Spleen (tissue), 11 donors: ENCODE measurements around the gene OPRM1. TPM values are rescaled to one million over a fixed set of nuclear protein-coding genes. Genes with fewer than 3 reads are reported as not detected.

ENCODE experiments used
- DNase-seq: peaks from one replicate; pipeline ENCODE4 v3.0.0-alpha.2; 2020
- H3K27ac ChIP-seq, 8 donors: fragments of 200-600 bp; sonication (generic) in 7 of 8; 1 replicate in 4 of 8; 2 replicates in 4 of 8; pipeline versions ENCODE4 v1.5.0 to v1.8.0; 2016 to 2021; ENCODE audit warnings: inconsistent platforms in 4 of 8, mild to moderate bottlenecking in 4 of 8, moderate library complexity in 1 of 8
- H3K27me3 ChIP-seq, 7 donors: fragments of 200-600 bp; sonication (generic) in 6 of 7; replicated peaks in 1 of 7; 1 replicate in 4 of 7; 2 replicates in 3 of 7; pipeline versions ENCODE4 v1.5.0 to v1.8.0; 2016 to 2021; ENCODE audit warnings: inconsistent platforms in 3 of 7, mild to moderate bottlenecking in 1 of 7
- H3K36me3 ChIP-seq, 6 donors: fragments of 200-600 bp; sonication (generic) in 5 of 6; 1 replicate in 4 of 6; 2 replicates in 2 of 6; pipeline versions ENCODE4 v1.5.0 to v1.8.0; 2016 to 2021; ENCODE audit warnings: inconsistent platforms in 2 of 6
- H3K4me1 ChIP-seq, 6 donors: fragments of 200-600 bp; sonication (generic) in 5 of 6; 1 replicate in 3 of 6; 2 replicates in 3 of 6; pipeline versions ENCODE4 v1.5.0 to v1.8.0; 2016 to 2021; ENCODE audit warnings: inconsistent platforms in 3 of 6
- H3K4me3 ChIP-seq, 8 donors: fragments of 200-600 bp; sonication (generic) in 7 of 8; 1 replicate in 4 of 8; 2 replicates in 4 of 8; pipeline versions ENCODE4 v1.5.0 to v1.8.0; 2016 to 2021; ENCODE audit warnings: inconsistent platforms in 4 of 8, mild to moderate bottlenecking in 4 of 8, moderate library complexity in 2 of 8
- H3K9me3 ChIP-seq, 8 donors: fragments of 200-600 bp; sonication (generic) in 7 of 8; 1 replicate in 4 of 8; 2 replicates in 4 of 8; pipeline versions ENCODE4 v1.5.0 to v1.8.0; 2016 to 2021; ENCODE audit warnings: inconsistent platforms in 4 of 8
- CTCF ChIP-seq, 11 experiments: fragments of 200-600 bp in 7 of 11; fragments of 450-650 bp in 4 of 11; sonication (generic) in 4 of 11; IDR thresholded peaks in 8 of 11; conservative IDR thresholded peaks in 3 of 11; 1 replicate in 7 of 11; 2 replicates in 4 of 11; pipeline versions ENCODE4 v1.4.0 to v1.8.0; 2016 to 2021; ENCODE audit warnings: antibody characterized with exemption in 11 of 11, inconsistent platforms in 4 of 11, mild to moderate bottlenecking in 1 of 11
- POLR2A ChIP-seq, 3 donors: fragments of 450-650 bp; IDR thresholded peaks; one replicate each; pipeline ENCODE4 v1.5.1; 2017; ENCODE audit warnings: antibody characterized with exemption in 3 of 3, mild to moderate bottlenecking in 1 of 3
- POLR2AphosphoS5 ChIP-seq, 3 donors: sonication (generic); formaldehyde crosslinking; IDR thresholded peaks; one replicate each; pipeline ENCODE4 v1.5.1; 2017; ENCODE audit warnings: antibody characterized with exemption in 3 of 3
- WGBS, 5 donors: extraction: QIAGEN DNeasy Blood & Tissue Kit in 3 of 5; methylation state at CpG; one replicate each; pipeline versions ENCODE4 v1.1.5 to v1.1.7; 2013 to 2018; 5-methylcytosine and 5-hydroxymethylcytosine counted together
- intact Hi-C: fragments of 100-400 bp; cut with DNase I; formaldehyde crosslinking; loops from one replicate; pipeline ENCODE4 v1.15.0; 2023; ENCODE audit warnings: low total_unique reads
- polyA plus RNA-seq, 3 donors: library from polyadenylated mRNA; stranded (reverse); fragments of 200-250 nt; gene quantifications; one replicate each; pipeline ENCODE4 v1.2.1, GENCODE V29; 2013
- total RNA-seq, 7 donors: library from RNA; depleted of rRNA in 3 of 7; stranded (reverse); fragments of >200 nt in 3 of 7; fragmentation: NEBNext Ultra II Directional in 4 of 7; extraction: Animal tissue kit (Norgen Biotek cat#: 25700) in 4 of 7; gene quantifications; one replicate each; pipeline versions ENCODE4 v1.1.0 to v1.2.1, GENCODE V29; 2016 to 2021
- donor health status: healthy with polysubstance abuse.
- donor health status: DM: no; HTN: no; CAD: no; lungs with moderate emphysema.
- donor health status: DM: no; HTN: no; CAD: no.
- donor health status: Bipolar disorder and iron deficiency.
- donor health status: healthy.
- donor health status: DM: no; HTN: no; CAD: no.
- donor health status: DM: yes; HTN: yes; CAD: no.

OPRM1 gene
- total and polyA plus RNA-seq, 10 donors, result not detected

GRCh38 chr6:154228521-154228905 lies 189.5 kb downstream of the OPRM1 start:
- Histone ChIP-seq H3K27me3 (no peaks in the 10 kb centered on the region), H3K4me1 (peaks cover 0 to 66% (median 34%) of the 10 kb centered on the region in 6 donors), H3K4me3 (no peak overlapping the region), H3K36me3 (peaks cover 0 to 4% (median 0%) of the 10 kb centered on the region in 6 donors), H3K27ac (no peak overlapping the region), H3K9me3 (no peaks in the 10 kb centered on the region)
- DNase-seq, result no peak
- intact Hi-C loops, result no loop called here
- TF ChIP-seq POLR2AphosphoS5 (IDR thresholded peaks at IDR 0.05) (no peak), POLR2A (IDR thresholded peaks at IDR 0.05) (no peak), CTCF (IDR thresholded peaks at IDR 0.05 in 8 of 11, conservative IDR thresholded peaks at IDR 0.05 in 3 of 11) (no peak)
- 79 to 91% (median 84%) methylated on average over 4 of the region's 4 CpGs for WGBS, 5 donors

- peaks cover 0 to 7% (median 0%) of the 10 kb centered on the region in 6 donors for H3K36me3 ChIP-seq
- no peaks in the 10 kb centered on the region for H3K27me3 ChIP-seq
- peaks cover 0 to 79% (median 46%) of the 10 kb centered on the region in 6 donors for H3K4me1 ChIP-seq
- peak overlapping the region in 6 of 8 donors; percentile 41 to 70 (median 55) for H3K27ac ChIP-seq
- intact Hi-C loops, result no loop called here
- H3K9me3 ChIP-seq, result no peaks in the 10 kb centered on the region
- peak overlapping the region in 3 of 8 donors; percentile 7 to 56 (median 9) for H3K4me3 ChIP-seq
- DNase-seq, result no peak
- TF ChIP-seq CTCF (IDR thresholded peaks at IDR 0.05 in 8 of 11, conservative IDR thresholded peaks at IDR 0.05 in 3 of 11) (no peak), POLR2AphosphoS5 (IDR thresholded peaks at IDR 0.05) (no peak), POLR2A (IDR thresholded peaks at IDR 0.05) (no peak)
- 44 to 58% (median 55%) methylated on average over 6 of the region's 6 CpGs for WGBS, 5 donors
Measured at GRCh38 chr6:154229786-154230185, 190.7 kb downstream of the OPRM1 start.

- 66 to 78% (median 71%) methylated on average over 3 of the region's 3 CpGs for WGBS, 5 donors
- no peaks in the 10 kb centered on the region for H3K9me3 ChIP-seq
- peak overlapping the region in 2 of 8 donors; percentile 7 to 56 for H3K4me3 ChIP-seq
- peaks cover 0 to 80% (median 47%) of the 10 kb centered on the region in 6 donors for H3K4me1 ChIP-seq
- intact Hi-C loops, result no loop called here
- peak overlapping the region in 6 of 8 donors; percentile 41 to 70 (median 55) for H3K27ac ChIP-seq
- H3K36me3 ChIP-seq, result peaks cover 0 to 7% (median 0%) of the 10 kb centered on the region in 6 donors
- no peak for DNase-seq
- no peaks in the 10 kb centered on the region for H3K27me3 ChIP-seq
- TF ChIP-seq POLR2A (IDR thresholded peaks at IDR 0.05) (no peak), POLR2AphosphoS5 (IDR thresholded peaks at IDR 0.05) (no peak)
Measured at GRCh38 chr6:154230393-154230792, 191.4 kb downstream of the OPRM1 start.

GRCh38 chr6:154230910-154231595 lies 192.0 kb downstream of the OPRM1 start:
- intact Hi-C loops, result no loop called here
- H3K27ac ChIP-seq, result peak overlapping the region in 5 of 8 donors; percentile 23 to 70 (median 62)
- DNase-seq, result no peak
- peaks cover 0 to 82% (median 47%) of the 10 kb centered on the region in 6 donors for H3K4me1 ChIP-seq
- no peaks in the 10 kb centered on the region for H3K9me3 ChIP-seq
- TF ChIP-seq CTCF (IDR thresholded peaks at IDR 0.05 in 8 of 11, conservative IDR thresholded peaks at IDR 0.05 in 3 of 11) (no peak), POLR2AphosphoS5 (IDR thresholded peaks at IDR 0.05) (no peak), POLR2A (IDR thresholded peaks at IDR 0.05) (no peak)
- H3K27me3 ChIP-seq, result no peaks in the 10 kb centered on the region
- H3K4me3 ChIP-seq, result no peak overlapping the region
- 84 to 93% (median 87%) methylated on average over 5 of the region's 5 CpGs for WGBS, 5 donors
- H3K36me3 ChIP-seq, result peaks cover 0 to 7% (median 0%) of the 10 kb centered on the region in 6 donors
